ENCODE measurements around the gene TESK2. TPM values are rescaled to one million over a fixed set of nuclear protein-coding genes. Genes with fewer than 3 reads are reported as not detected.

Gene TESK2
- total RNA-seq, 1 donor from 2014 or later, result 14.9 TPM

- Histone ChIP-seq H2AFZ (replicated peaks) (no peak overlapping the region), H3K4me2 (no peak overlapping the region), H4K20me1 (ENCODE audit: low read depth) (no peaks in the 10 kb centered on the region), H3K36me3 (no peaks in the 10 kb centered on the region), H3K27me3 (no peaks in the 10 kb centered on the region), H3K4me3 (no peak overlapping the region), H3K79me2 (ENCODE audit: low read depth) (peaks cover 21% of the 10 kb centered on the region), H3K4me1 (peaks cover 41% of the 10 kb centered on the region), H3K9me3 (ENCODE audit: low read depth) (no peaks in the 10 kb centered on the region), H3F3A (ENCODE audit: low read depth) (peaks cover 52% of the 10 kb centered on the region), H3K27ac (no peak overlapping the region), H3K9ac (no peak overlapping the region)
- H3K9me3 Mint-ChIP-seq, result no peaks in the 10 kb centered on the region
- H3K4me3 Mint-ChIP-seq, result no peak overlapping the region
- TF ChIP-seq EZH2 (IDR thresholded peaks at IDR 0.05), result no peak
- TF ChIP-seq CTCF (IDR thresholded peaks at IDR 0.05), result no peak
- TF ChIP-seq EZH2phosphoT487 (IDR thresholded peaks at IDR 0.05), result no peak
- H3K36me3 Mint-ChIP-seq, result peaks cover 16% of the 10 kb centered on the region
- no peak for DNase-seq (ENCODE audit: low spot score)
- H3K27me3 Mint-ChIP-seq (ENCODE audit: insufficient read depth, low read depth), result no peaks in the 10 kb centered on the region
- H3K27ac Mint-ChIP-seq, result no peak overlapping the region
- peaks cover 43% of the 10 kb centered on the region for H3K4me1 Mint-ChIP-seq
These were observed 158.6 kb downstream of the TESK2 start for GRCh38 chr1:45332346-45332720.

DNA sequence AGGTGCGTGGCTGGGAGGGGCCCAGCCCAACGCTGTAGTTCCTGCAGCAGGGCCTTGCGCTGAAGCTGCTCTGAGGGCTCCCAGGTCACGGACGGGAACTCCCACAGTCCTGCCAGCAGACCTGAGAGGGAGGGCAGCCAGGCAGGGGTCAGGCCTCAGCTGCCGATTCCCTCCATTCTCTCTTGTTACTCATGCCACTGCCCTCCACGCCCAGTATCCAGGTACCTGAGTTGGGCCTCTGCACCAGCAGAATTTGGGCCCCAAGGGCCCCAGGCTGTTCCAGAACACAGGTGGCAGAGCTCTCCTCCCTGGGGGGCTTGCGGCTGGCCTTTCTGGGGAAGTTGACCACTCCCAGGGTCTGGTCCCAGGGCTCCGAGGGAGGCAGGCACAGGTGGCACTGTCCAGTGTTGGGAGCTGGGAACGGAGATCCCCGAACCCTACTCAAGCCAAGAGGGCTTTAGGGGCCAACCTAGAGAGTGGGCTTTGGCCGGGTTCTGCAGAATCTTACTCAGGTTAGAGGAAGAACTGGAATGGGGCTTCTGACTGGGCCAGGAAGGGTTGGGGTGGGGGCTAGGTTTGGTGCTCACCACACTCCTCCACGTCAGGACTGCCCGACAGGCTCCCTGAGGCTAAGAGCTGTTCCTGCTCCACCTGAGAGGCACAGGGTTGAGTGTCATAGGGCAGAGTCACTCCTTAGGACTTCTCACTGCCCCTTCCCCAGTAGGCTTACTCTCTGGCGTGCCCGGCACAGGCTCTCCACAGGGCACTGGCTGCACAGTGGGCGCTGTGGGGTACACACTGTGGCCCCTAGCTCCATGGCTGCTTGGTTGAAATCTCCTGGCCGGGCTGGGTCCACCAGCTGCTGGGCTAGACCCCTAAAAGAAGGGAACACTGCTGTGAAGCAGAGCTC is 159.3 kb downstream of the TESK2 start:
- no peak overlapping the region for H3K27ac Mint-ChIP-seq
- no peaks in the 10 kb centered on the region for H3K36me3 ChIP-seq
- DNase-seq (ENCODE audit: low spot score), result no peak

DNA sequence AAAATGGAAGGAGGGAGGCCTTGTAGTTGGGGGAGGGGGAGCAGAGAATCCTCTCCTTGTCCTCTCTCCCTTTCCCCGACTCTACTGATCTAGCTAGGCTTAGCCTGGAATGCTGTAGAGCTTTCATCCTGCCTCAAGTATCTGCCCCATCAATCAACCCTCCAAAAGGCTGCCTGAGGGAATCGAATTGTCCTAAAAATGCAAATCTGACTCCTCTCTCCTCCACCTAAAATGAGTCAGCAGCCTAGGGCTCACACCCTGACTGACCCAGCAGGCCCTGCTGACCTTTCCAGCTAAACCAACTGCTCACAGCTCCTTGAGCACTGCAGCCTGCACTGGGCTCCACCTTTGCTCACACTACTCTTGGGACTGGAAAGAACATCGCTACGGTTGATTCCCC is 161.5 kb downstream of the TESK2 start:
- Histone ChIP-seq H3K27ac (peak overlapping the region; percentile 76), H3K79me2 (ENCODE audit: low read depth) (no peaks in the 10 kb centered on the region), H4K20me1 (ENCODE audit: low read depth) (no peaks in the 10 kb centered on the region), H3K4me2 (peak overlapping the region; percentile 22), H3K36me3 (no peaks in the 10 kb centered on the region), H3K4me1 (peaks cover 17% of the 10 kb centered on the region), H3F3A (ENCODE audit: low read depth) (peaks cover 34% of the 10 kb centered on the region), H2AFZ (replicated peaks) (no peak overlapping the region), H3K9ac (no peak overlapping the region), H3K27me3 (no peaks in the 10 kb centered on the region), H3K9me3 (ENCODE audit: low read depth) (no peaks in the 10 kb centered on the region), H3K4me3 (no peak overlapping the region)
- Mint-ChIP-seq H3K27me3 (ENCODE audit: insufficient read depth, low read depth) (peaks cover 5% of the 10 kb centered on the region), H3K4me1 (peaks cover 34% of the 10 kb centered on the region), H3K27ac (no peak overlapping the region), H3K4me3 (no peak overlapping the region), H3K9me3 (no peaks in the 10 kb centered on the region), H3K36me3 (peaks cover 13% of the 10 kb centered on the region)
- DNase-seq (ENCODE audit: low spot score), result peak; percentile 21
- TF ChIP-seq EZH2phosphoT487 (IDR thresholded peaks at IDR 0.05), result no peak
- no peak for TF ChIP-seq EZH2 (IDR thresholded peaks at IDR 0.05)
- TF ChIP-seq CTCF (IDR thresholded peaks at IDR 0.05), result no peak

More for the DNA sequence above, 159.3 kb downstream of the TESK2 start:
- H3K4me2 ChIP-seq, result no peak overlapping the region
- no peak overlapping the region for H3K4me3 ChIP-seq
- Mint-ChIP-seq H3K36me3 (peaks cover 16% of the 10 kb centered on the region), H3K9me3 (no peaks in the 10 kb centered on the region), H3K4me3 (no peak overlapping the region), H3K27me3 (ENCODE audit: insufficient read depth, low read depth) (no peaks in the 10 kb centered on the region), H3K4me1 (peaks cover 40% of the 10 kb centered on the region)
- H3F3A ChIP-seq (ENCODE audit: low read depth), result peaks cover 51% of the 10 kb centered on the region
- H3K9me3 ChIP-seq (ENCODE audit: low read depth), result no peaks in the 10 kb centered on the region
- H3K27ac ChIP-seq, result no peak overlapping the region
- H4K20me1 ChIP-seq (ENCODE audit: low read depth), result no peaks in the 10 kb centered on the region
- peaks cover 15% of the 10 kb centered on the region for H3K79me2 ChIP-seq (ENCODE audit: low read depth)
- H2AFZ ChIP-seq (replicated peaks), result no peak overlapping the region
- TF ChIP-seq EZH2phosphoT487 (IDR thresholded peaks at IDR 0.05) (no peak), EZH2 (IDR thresholded peaks at IDR 0.05) (no peak), CTCF (IDR thresholded peaks at IDR 0.05) (no peak)
- no peak overlapping the region for H3K9ac ChIP-seq
- H3K27me3 ChIP-seq, result no peaks in the 10 kb centered on the region
- peaks cover 38% of the 10 kb centered on the region for H3K4me1 ChIP-seq
